GM21576 (cell line): Measurements from ENCODE around the gene SELENOO.
"Not testable (repeated sequence)": the region's sequence is repeated elsewhere in the genome, so short reads cannot be mapped to it uniquely, and the experiment has no call there.

Experiments
- ATAC-seq: cut with Tn5 transposase; IDR thresholded peaks from one replicate; pipeline ENCODE4 v1.9.1; 2021; ENCODE audit warnings: mild to moderate bottlenecking, moderate library complexity; ENCODE audit not compliant: unreplicated experiment

The SELENOO gene, protein sequence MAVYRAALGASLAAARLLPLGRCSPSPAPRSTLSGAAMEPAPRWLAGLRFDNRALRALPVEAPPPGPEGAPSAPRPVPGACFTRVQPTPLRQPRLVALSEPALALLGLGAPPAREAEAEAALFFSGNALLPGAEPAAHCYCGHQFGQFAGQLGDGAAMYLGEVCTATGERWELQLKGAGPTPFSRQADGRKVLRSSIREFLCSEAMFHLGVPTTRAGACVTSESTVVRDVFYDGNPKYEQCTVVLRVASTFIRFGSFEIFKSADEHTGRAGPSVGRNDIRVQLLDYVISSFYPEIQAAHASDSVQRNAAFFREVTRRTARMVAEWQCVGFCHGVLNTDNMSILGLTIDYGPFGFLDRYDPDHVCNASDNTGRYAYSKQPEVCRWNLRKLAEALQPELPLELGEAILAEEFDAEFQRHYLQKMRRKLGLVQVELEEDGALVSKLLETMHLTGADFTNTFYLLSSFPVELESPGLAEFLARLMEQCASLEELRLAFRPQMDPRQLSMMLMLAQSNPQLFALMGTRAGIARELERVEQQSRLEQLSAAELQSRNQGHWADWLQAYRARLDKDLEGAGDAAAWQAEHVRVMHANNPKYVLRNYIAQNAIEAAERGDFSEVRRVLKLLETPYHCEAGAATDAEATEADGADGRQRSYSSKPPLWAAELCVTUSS

DNA sequence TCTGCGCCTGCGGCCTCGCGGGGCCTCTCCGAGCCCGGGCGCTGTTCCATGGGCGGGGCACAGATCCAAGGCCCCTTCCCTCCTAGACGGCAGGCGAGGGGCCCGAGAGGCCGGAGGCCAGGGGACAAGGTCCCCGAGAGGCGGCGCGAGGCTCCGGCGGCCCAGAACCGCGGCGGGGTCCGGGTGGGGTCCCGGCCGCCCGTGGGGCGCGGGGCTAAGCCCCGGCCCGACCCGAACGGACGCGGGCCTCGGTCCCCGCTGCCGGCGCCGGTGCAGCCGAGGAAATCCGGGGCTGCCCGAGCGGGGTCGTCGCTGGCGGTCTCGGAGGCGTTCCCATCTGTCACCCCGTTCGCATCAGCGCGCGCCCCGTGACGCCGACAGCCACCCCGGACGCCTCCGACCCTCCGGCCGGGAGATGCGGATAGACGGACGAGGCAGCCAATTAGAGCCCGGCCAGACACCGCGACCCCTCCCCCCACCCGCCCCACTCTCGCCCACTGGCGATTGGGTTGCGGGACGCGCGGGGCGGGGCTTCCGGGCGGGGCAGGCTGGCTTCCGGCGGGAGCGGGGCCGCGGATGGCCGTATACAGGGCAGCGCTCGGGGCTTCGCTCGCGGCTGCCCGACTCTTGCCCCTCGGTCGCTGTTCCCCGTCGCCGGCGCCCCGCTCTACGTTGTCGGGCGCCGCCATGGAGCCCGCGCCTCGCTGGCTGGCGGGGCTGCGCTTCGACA is at the start of gene SELENOO:
SELENOO (plus strand) TSS at position 551 of the 730 bp plus-strand sequence; CDS start at position 577, 26 bp downstream.
- ATAC-seq: peak; percentile 64

DNA sequence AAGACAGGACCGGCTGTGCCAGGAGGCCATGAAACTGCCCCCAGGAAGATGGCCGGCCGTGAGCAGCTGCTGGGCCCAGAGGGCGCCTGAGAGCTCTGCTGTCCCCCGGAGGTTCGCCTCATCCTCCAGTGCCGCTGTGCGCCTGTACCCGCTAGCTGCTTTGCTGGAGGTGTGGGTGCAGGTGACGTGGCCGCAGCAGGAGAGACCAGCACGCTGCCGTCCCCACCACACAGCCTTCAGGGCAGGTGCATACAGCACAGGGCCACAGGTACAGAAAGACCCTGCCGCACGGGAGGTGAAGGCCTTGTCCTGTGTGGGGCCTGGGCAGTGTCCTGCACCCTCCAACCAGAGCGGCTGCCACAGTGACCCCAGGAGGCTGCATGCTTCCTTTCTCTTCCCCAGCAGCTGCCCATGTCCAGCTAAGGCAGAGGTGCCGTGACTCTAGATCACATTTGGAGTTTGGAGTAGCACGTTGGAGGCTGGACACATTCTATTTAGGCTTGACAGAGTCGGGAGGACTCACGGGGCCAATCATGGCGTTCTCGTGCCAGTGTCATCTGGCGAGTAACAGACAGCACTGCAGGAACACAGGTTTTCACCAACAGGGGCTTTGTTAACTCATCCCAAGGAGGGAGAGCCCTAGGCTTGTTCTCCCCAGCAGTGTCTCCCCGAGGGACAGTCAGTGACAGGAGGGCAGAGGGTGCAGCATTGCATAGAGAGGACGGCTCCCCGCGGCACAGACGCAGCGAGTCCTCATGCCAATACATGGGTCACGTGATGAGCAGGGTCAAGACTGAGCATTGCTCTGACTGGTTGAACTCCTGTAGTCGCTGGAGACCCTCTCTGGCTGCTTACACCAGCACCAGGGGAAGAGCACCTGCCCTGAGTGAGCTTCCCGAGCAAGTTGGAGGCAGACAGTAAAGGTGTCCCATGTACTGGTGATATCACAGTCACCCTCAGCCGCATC is 49.0 kb upstream of the SELENOO start:
- ATAC-seq: no peak

DNA sequence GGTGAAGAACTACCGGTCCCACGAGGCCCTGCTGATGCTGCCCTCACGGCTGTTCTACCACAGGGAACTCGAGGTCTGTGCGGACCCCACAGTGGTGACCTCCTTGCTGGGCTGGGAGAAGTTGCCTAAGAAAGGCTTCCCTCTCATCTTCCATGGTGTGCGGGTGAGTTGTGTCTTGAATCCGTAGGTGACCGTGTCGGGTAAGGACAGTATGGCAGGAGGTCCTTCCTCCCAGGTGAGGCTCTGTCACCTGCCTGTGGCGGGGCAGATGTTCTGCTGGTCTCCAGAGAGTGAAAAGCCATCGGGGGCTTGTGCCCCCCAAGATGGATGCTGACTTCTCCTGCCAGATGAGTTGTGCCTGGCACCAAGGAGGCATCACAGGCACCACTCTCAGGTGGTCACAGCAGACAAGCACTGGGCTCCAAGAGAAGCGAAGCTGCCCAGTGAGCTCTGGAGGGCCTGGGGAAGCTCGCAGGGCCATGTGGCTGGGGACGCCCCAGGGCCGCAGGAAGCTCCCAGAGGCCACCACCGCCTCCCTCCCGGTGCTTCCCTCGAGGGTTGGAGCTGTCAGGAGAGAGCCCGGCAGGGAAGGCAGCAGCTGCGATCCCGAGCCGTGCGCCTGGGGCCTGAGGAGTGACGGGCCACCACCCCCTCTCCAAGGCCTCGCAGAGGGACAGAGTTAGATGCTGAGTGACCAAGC is 47.6 kb upstream of the SELENOO start:
- no peak for ATAC-seq

DNA sequence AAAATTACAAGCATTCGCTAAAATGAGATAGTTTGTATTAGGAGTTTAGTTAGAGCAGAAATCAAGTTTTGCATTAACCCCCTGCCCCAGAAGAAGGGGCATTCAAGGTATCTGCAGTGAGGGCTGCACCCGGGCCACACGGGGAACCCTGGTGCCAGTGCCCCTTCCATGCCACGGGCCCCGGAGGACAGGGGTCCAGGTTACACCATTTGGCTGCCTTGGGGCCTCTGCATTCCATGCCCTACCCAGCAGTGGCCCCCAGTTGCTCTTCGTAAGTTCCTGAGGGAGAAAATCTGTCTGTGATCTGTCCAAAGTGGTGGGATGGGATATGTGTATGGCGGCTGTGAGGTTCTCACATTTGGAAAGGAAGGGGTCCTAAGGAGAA is 47.1 kb upstream of the SELENOO start:
- no peak for ATAC-seq

DNA sequence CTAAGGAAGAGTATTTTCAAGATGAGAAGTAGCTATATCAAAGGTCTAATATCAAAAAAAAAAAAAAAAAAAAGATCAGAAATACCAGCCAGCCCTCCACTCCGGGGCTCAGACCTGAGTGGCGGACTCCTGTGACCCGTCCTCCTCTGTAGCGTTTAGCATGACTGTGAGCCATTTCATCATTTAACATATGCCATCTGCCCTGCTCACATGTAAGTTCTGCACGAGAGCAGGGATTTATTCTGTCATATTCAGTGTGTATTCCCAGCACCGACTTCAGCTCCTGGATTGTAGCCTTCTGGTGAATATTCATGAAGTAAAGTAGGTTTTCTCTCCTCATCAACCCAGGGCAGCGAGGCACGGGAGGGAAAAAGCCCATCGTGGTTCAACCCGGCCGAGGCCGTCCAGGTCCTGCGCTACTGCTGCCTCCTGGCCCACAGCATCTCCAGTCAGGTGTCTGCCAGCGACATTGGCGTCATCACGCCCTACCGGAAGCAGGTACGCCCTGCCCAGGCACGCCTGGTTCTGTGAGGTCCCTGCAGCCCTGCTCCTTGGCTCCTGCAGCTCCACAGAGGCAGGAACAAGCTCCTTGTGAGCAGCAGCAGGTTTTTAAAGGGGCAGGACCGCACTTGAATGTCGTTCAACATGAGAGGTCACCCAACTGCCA is 43.0 kb upstream of the SELENOO start:
- no peak for ATAC-seq

DNA sequence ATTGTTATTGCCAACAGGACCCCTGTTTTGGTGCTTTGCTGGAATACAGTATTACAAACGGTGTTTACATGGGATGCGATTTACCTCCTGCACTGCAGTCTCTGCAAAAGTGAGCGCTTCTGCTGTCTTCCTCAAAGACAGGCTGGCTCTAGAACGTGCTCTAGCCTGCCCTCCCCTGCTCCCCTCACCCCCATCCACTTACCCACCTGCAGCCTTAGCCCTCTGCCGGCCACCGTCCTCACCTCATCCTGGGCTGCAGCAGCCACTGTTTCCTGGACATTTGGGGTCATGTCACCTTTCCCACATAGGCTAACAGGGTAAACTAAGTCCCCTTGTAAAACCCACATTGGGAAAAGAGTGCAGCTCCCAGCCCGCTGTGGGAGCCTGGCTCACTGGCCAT is 39.9 kb upstream of the SELENOO start:
- ATAC-seq: no peak

DNA sequence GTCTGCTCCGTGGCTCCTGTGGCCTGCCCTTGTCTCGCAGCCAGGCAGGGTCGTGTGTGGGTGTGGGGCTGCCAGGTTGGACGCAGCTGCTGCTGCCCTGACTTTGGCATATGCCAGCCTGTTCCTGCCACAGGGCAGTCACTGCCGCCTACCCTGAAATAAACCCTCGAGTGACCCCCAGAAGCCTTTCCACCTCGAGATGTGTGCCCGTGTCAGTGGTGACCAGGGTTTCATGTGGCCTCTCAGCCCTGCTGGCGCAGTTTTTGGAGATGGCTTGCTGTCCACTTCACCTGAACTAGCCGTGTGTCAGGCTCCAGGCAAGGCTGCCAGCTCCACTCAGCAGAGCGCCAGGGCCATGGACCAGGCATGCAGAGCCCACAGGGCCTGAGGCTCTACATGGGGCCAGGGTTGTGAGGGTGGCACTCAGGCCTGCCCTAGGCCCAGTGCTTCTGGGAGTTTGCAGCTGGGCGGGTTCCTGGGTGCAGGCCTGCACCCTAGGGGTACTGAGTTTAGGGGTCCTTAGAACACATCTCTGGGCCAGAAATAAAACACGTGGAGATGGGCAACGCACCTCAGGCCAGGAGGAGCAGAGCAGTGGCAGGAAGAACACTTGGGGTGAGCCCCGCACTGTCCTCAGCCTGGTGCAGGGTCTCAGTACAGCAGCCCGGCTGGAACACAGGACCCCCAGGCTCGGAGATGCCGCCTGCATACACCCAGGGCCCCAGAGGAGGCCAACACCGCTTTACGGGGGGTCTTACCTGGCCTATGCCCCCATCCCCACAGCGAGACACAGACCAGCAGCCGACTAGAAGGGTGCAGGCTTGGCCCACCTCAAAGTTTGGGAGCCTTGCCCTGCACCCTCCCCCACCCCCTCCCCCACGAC is 39.1 kb upstream of the SELENOO start:
- no peak for ATAC-seq

DNA sequence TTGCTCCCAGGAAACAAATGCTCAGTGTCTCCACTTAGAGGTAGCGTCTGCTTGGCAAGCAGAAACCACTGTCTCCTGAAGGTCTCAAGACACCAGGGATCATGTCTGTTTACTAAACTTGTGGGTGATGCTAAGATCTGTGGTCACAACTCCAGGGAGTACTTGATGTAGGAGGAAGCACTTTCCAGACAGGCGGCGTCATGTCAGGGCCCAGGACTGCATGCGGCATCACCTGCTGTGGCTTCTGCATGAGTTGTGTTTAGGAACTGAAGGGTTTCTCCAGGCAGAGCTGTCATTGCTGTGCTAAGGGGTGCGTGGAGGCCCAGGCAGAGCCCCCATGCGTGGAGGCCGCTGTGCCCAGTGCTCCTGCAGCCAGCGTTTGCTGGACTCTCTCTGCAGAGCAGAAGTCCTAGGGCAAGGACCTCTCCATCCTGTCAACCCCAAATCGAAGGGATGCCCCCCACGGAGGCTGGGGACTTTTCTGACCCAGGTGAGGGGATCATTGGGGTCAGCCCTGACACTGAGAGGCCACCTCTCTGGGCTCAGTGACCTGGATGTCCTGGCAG is 38.3 kb upstream of the SELENOO start:
- no peak for ATAC-seq

DNA sequence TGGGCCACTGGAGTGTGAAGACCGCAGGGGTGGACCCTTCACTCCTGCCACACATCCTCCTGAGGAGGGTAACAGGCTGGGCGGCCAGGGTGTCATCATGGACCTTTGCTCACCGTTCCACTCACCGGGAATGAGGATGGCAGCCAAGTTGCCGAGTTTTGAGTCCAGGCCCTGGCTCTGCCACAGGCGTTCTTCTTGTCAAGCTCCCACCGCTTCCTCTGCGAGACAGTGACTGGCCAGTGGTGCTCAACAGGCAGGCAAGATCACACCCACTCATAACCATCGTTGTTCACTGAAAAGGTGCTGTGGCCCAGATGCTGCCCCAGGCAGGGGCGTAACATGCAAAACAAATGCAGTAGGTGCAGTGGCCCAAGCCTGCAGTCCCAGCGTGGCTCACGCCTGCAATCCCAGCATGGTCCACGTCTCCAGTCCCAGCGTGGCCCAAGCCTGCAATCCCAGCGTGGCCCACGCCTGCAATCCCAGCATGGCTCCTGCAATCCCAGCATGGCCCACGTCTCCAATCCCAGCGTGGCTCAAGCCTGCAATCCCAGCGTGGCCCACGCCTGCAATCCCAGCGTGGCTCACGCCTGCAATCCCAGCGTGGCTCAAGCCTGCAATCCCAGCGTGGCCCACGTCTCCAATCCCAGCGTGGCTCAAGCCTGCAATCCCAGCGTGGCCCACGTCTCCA is 35.2 kb upstream of the SELENOO start:
- no peak for ATAC-seq

DNA sequence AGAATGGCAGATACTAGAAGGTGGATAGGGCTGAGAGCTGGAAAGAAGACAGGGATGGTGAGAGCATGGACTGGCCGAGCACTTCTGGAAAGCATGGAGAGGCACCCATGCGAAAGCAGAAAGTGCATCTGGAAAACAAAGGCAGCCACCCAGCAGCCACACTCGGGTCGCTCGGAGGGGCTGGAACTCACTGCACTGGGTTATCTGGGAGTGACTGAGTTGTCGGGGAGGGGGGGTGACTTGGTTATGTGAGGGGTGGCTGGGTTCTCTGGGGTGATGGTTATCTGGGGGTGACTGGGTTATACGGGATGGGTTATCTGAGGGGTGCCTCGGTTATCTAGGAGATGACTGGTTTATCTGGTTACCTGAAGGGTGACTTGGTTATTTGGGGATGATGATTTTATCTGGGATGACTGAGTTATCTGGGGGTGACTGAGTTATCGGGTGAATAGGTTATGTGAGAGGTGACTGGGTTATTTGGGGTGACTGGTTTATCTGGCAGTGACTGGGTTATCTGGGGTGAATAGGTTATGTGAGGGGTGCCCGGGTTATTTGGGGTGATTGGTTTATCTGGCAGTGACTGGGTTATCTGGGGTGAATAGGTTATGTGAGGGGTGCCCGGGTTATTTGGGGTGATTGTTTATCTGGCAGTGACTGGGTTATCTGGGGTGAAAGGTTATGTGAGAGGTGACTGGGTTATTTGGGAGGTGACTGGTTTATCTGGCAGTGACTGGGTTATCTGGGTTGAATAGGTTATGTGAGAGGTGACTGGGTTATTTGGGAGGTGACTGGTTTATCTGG is 32.9 kb upstream of the SELENOO start:
- no peak for ATAC-seq

DNA sequence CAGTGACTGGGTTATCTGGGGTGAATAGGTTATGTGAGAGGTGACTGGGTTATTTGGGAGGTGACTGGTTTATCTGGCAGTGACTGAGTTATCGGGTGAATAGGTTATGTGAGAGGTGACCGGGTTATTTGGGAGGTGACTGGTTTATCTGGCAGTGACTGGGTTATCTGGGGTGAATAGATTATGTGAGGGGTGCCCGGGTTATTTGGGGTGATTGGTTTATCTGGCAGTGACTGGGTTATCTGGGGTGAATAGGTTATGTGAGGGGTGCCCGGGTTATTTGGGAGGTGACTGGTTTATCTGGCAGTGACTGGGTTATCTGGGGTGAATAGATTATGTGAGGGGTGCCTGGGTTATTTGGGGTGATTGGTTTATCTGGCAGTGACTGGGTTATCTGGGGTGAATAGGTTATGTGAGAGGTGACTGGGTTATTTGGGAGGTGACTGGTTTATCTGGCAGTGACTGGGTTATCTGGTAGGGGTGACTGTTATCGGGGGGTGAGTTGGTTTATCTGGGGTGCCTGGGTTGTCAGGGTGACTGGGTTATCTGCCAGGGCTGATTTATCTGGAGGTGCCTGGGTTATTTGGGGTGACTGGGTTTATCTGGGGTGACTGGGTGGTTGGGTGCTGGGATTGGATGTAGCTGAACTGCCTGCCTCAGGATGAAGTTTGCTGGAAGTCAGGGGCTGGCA is 32.2 kb upstream of the SELENOO start:
- ATAC-seq: not testable (repeated sequence)

DNA sequence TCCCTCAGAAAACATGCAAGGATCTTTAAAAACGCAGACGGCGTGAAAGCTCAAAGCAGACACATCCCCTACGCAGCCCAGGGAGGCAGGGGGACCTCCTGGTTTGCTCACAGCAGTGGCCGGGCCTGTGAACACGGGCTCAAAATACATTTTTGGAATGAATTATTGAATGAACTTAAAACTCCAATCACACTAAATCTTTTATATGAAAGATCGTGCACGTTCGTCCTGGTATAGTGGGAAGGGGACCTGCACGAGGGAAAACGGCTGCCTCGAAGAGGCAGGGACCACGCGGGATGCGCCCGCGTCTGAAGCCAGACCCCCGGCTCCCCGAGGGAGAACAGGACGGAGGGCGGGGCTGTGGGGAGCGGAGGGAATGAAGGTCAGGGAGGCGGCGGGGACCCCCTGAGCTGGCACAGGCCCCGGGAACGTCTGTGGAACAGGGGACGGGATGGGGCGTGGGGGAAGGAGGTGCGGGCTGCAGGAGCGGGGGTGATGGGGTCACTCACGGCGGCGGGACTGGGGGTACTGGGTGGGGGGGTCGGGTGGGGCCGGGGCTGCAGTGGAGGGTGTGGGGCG is 31.5 kb upstream of the SELENOO start:
- no peak for ATAC-seq

DNA sequence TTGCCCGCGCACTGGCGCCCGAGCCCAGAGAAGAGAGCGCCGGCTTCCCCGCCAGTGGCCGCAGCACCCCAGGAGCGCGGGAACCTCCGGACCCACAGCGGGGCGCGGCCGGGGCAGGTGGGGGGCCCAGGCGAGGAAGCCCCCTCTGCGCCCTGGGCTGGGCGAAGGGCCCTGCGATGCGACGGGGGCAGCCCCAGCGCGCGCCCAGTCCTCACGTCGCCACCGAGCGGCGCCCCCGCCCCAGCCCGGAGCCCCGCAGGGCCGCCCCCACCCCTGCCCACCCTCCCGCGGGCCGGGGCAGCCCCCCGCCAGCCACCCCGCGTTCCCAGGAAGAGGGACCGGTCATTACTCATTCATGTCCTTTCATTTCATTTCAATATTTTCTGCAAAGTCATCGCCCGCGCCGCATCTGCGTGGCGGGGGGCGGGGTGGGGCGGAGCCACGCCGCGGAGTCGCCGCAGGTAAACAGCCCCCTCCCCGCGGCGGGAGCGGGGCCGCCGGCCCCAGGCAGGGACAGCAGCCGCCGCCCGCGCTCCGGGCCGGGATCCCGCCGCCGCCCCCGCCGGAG is 31.0 kb upstream of the SELENOO start:
- no peak for ATAC-seq

DNA sequence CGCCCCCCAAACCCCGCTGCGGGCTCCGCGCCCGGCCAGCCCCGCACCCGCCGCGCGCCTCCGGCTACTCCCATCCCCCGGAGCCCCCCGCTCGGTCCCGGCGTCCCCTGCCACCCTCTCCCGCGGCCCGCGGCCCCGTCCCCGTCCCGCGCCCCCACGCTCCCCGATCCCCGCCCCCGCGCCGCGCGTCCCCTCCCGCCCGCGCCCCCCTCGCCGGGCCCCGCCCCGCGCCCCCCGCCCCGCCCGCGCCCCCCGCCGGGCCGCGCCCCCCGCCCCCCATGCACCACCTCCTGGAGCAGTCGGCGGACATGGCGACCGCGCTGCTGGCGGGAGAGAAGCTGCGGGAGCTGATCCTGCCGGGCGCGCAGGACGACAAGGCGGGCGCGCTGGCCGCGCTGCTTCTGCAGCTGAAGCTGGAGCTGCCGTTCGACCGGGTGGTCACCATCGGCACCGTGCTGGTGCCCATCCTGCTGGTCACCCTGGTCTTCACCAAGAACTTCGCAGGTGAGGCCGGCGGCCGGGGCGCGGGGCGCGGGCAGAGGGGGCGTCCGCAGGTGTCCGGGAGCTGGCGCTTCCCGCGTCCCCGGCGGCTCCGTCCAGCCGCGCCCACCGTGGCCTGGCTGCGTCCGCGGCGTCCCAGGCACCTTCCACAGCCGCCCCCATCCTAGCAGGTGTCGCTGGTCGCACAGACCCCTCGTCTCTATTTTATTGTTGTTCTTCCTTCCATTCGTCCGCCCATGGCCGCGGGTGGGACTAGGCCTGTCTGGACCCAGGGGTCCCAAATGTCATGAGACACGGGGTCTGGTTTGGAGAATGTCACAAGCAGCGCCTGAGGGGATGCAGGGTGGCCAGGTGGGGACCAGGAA is 30.1 kb upstream of the SELENOO start, which contains the start of gene PANX2:
PANX2 (plus strand) TSS at position 279 of the 866 bp plus-strand sequence; CDS start at position 279, 0 bp downstream.
- no peak for ATAC-seq
